ENCODE measurements around the gene MTUS2.

- TF ChIP-seq YY1 (IDR thresholded peaks at IDR 0.05; ENCODE audit: insufficient read depth, insufficient read length) (no peak), SUZ12 (IDR thresholded peaks at IDR 0.05; ENCODE audit: extremely low read depth, insufficient read depth, insufficient read length) (no peak)
These were observed 339.7 kb downstream of the MTUS2 start for GRCh38 chr13:29159871-29160270.
